Measurements from ENCODE around the gene NR2C2AP. TPM values are rescaled to one million over a fixed set of nuclear protein-coding genes. Genes with fewer than 3 reads are reported as not detected.

Gene NR2C2AP
- total and polyA plus RNA-seq, 2 of the 13 experiments (the other 11 are each of a cell fraction or from before 2014, with no cell fraction given), result 12.2 to 26.8 TPM

GRCh38 chr19:19192078-19192882 is 10.9 kb downstream of the NR2C2AP start, which contains the start of the genes BORCS8 and RFXANK (continued):
- TF ChIP-seq ZNF318 (CRISPR knock-in tag; IDR thresholded peaks at IDR 0.05) (no peak), SNRNP70 (IDR thresholded peaks at IDR 0.05; ENCODE audit: low read depth, low read length) (no peak), ERF (CRISPR knock-in tag; IDR thresholded peaks at IDR 0.05) (peak; percentile 83), STAG1 (CRISPR knock-in tag; IDR thresholded peaks at IDR 0.05) (0 out of 2 replicates have a peak, but pooled peaks have one; percentile 0), NRL (CRISPR knock-in tag; IDR thresholded peaks at IDR 0.05; ENCODE audit: borderline replicate concordance) (peak; percentile 85; the same call in 1 of the 2 replicates), ZNF674 (CRISPR knock-in tag; IDR thresholded peaks at IDR 0.05; ENCODE audit: low read depth) (no peak), ZMAT5 (CRISPR knock-in tag; IDR thresholded peaks at IDR 0.05; ENCODE audit: borderline replicate concordance, low read depth) (no peak), ZNF691 (CRISPR knock-in tag; IDR thresholded peaks at IDR 0.05; ENCODE audit: borderline replicate concordance, low read depth) (0 out of 2 replicates have a peak, but pooled peaks have one; percentile 31), ZFP1 (CRISPR knock-in tag; IDR thresholded peaks at IDR 0.05) (peak; percentile 65; the same call in 1 of the 2 replicates), SKI (IDR thresholded peaks at IDR 0.05; ENCODE audit: partially characterized antibody) (no peak), PHF5A (CRISPR knock-in tag; IDR thresholded peaks at IDR 0.05; ENCODE audit: low read depth, unreplicated experiment) (peak; percentile 41), PPARG (CRISPR knock-in tag; conservative IDR thresholded peaks at IDR 0.05) (no peak; the same call in 1 of the 2 replicates), DDIT3 (CRISPR knock-in tag; IDR thresholded peaks at IDR 0.05) (no peak), ZNF556 (CRISPR knock-in tag; IDR thresholded peaks at IDR 0.05; ENCODE audit: borderline replicate concordance) (peak; percentile 89; the same call in 1 of the 2 replicates), GATA4 (IDR thresholded peaks at IDR 0.05; ENCODE audit: borderline replicate concordance, low read depth) (no peak; the same call in 1 of the 2 replicates), ZNF460 (CRISPR knock-in tag; IDR thresholded peaks at IDR 0.05; ENCODE audit: borderline replicate concordance) (peak; percentile 60; the same call in 1 of the 2 replicates), ZNF501 (CRISPR knock-in tag; IDR thresholded peaks at IDR 0.05) (peak; percentile 96)

All from HepG2 (cell line).